ENCODE results near the gene FNDC8. TPM values are rescaled to one million over a fixed set of nuclear protein-coding genes. Genes with fewer than 3 reads are reported as not detected.

Gene FNDC8
- total RNA-seq, 1 experiment from 2014 or later = not detected

GRCh38 chr17:35163886-35164285, 42.5 kb downstream of the FNDC8 start:
- Histone ChIP-seq H3K27ac (ENCODE audit: low read length) (no peak overlapping the region), H3K36me3 (ENCODE audit: low read depth, low read length) (no peaks in the 10 kb centered on the region), H2AFZ (ENCODE audit: low read length) (no peak overlapping the region), H3K4me3 (ENCODE audit: low read length) (no peak overlapping the region), H3K9me2 (replicated peaks; ENCODE audit: low read length) (no peaks in the 10 kb centered on the region), H3K9me3 (ENCODE audit: low read length) (no peaks in the 10 kb centered on the region), H3F3A (ENCODE audit: low read length, unreplicated experiment) (no peaks in the 10 kb centered on the region), H3K79me2 (ENCODE audit: low read length) (no peaks in the 10 kb centered on the region), H3K4me1 (ENCODE audit: insufficient read depth, low read length) (peaks cover 5% of the 10 kb centered on the region; the same call in 1 of the 2 replicates), H3K27me3 (ENCODE audit: low read length) (peaks cover 13% of the 10 kb centered on the region), H3K4me2 (ENCODE audit: low read length) (no peak overlapping the region), H3K9ac (ENCODE audit: low read length) (no peak overlapping the region), H4K20me1 (ENCODE audit: low read length) (no peaks in the 10 kb centered on the region)
- no peak for DNase-seq
- intact Hi-C loops (cut with micrococcal nuclease) = no loop called here
- ATAC-seq = no peak
- TF ChIP-seq EZH2 (IDR thresholded peaks at IDR 0.05; ENCODE audit: low read length, unreplicated experiment) = no peak
- no peak for TF ChIP-seq CTCF (conservative IDR thresholded peaks at IDR 0.05; ENCODE audit: low read depth, low read length)
- no peak for TF ChIP-seq EZH2phosphoT487 (IDR thresholded peaks at IDR 0.05; ENCODE audit: borderline replicate concordance, low read length)
- ChIA-PET CTCF (no interaction called here), POLR2A (ENCODE audit: unreplicated experiment) (no interaction called here)
- BruUV-seq (replicated peaks) = no TSS peak

- intact Hi-C loops (cut with micrococcal nuclease) = no loop called here
- peaks cover 5% of the 10 kb centered on the region; the same call in 1 of the 2 replicates for H3K4me1 ChIP-seq (ENCODE audit: insufficient read depth, low read length)
- CTCF ChIA-PET = no interaction called here
These were observed 43.3 kb downstream of the FNDC8 start for GRCh38 chr17:35164716-35165115.

More at GRCh38 chr17:35164716-35165115, 43.3 kb downstream of the FNDC8 start:
- Histone ChIP-seq H3F3A (ENCODE audit: low read length, unreplicated experiment) (no peaks in the 10 kb centered on the region), H3K36me3 (ENCODE audit: low read depth, low read length) (no peaks in the 10 kb centered on the region), H3K27me3 (ENCODE audit: low read length) (peaks cover 7% of the 10 kb centered on the region), H3K9me2 (replicated peaks; ENCODE audit: low read length) (no peaks in the 10 kb centered on the region), H3K79me2 (ENCODE audit: low read length) (no peaks in the 10 kb centered on the region), H3K9me3 (ENCODE audit: low read length) (no peaks in the 10 kb centered on the region), H2AFZ (ENCODE audit: low read length) (no peak overlapping the region), H4K20me1 (ENCODE audit: low read length) (no peaks in the 10 kb centered on the region), H3K4me2 (ENCODE audit: low read length) (no peak overlapping the region), H3K4me3 (ENCODE audit: low read length) (no peak overlapping the region), H3K9ac (ENCODE audit: low read length) (no peak overlapping the region), H3K27ac (ENCODE audit: low read length) (no peak overlapping the region)
- TF ChIP-seq EZH2phosphoT487 (IDR thresholded peaks at IDR 0.05; ENCODE audit: borderline replicate concordance, low read length) = no peak
- TF ChIP-seq EZH2 (IDR thresholded peaks at IDR 0.05; ENCODE audit: low read length, unreplicated experiment) = no peak
- no peak for TF ChIP-seq CTCF (conservative IDR thresholded peaks at IDR 0.05; ENCODE audit: low read depth, low read length)
- POLR2A ChIA-PET (ENCODE audit: unreplicated experiment) = no interaction called here
- DNase-seq (no peak), ATAC-seq (no peak)
- BruUV-seq (replicated peaks) = no TSS peak

Data from PC-3 (cell line).